ENCODE data around the gene CSTPP1. TPM values are rescaled to one million over a fixed set of nuclear protein-coding genes. Genes with fewer than 3 reads are reported as not detected.
"Not testable (repeated sequence)": the region's sequence is repeated elsewhere in the genome, so short reads cannot be mapped to it uniquely, and the experiment has no call there.

The CSTPP1 gene
- total and polyA plus RNA-seq, 2 donors (not counting 1 experiment from before 2014, with no cell fraction given): 11.5 to 29.0 TPM

DNA sequence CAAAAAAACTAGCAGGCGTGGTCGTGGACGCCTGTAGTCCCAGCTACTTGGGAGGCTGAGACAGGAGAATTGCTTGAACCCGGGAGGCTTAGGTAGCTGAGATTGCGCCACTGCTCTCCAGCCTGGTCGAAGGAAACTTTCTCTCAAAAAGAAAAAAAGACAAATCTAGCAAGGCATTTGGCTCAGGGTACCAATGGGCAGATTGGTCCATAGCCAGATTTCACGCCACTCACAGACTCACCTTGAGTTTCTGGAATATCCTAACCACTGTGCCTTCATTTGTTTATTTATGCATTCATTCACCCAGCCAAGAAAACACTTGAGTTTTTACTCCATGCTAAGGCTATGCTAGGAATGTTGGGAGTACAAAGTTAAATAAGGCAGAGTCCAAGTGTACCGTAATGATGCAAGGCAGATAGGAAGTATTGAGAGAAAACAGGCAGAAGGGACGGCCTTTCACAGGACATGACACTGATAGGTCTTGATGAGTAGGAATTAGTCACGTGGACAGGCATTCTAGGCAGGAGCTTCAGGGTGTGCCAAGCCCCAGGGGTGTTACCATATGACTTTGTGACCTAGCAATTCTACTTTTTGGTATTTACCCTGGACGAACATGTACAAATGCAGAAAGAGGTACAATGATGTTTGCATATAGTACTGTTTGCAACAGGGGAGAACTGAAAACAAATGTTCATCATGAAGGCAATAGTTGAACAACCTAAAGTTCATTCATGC lies 252.7 kb downstream of the CSTPP1 start:
- Histone ChIP-seq H3K4me2 (replicated peaks; ENCODE audit: low read depth, low read length, poor library complexity, severe bottlenecking) (no peak overlapping the region), H3K27me3 (replicated peaks in 1 of 4; ENCODE audit: control extremely low read depth in 1 of 4, control insufficient read depth in 3 of 4, insufficient read depth in 4 of 4, low read length in 3 of 4) (peaks cover 0 to 34% (median 13%) of the 10 kb centered on the region in 4 experiments), H3K9me3 (ENCODE audit: control extremely low read depth in 1 of 3, control insufficient read depth in 2 of 3, insufficient read depth in 1 of 3, low read length in 2 of 3) (peaks cover 0 to 13% (median 0%) of the 10 kb centered on the region in 3 donors), H3K27ac (ENCODE audit: low read length in 2 of 2) (no peak overlapping the region), H4K20me1 (ENCODE audit: control insufficient read depth, insufficient read depth, low read length, poor library complexity, severe bottlenecking) (no peaks in the 10 kb centered on the region), H2AFZ (ENCODE audit: insufficient read depth, low read depth, low read length, poor library complexity, severe bottlenecking) (no peak overlapping the region), H3K9ac (ENCODE audit: low read length) (no peak overlapping the region), H3K36me3 (replicated peaks in 1 of 2; ENCODE audit: control extremely low read depth in 1 of 2, control insufficient read depth in 1 of 2, extremely low read depth in 1 of 2, insufficient read depth in 2 of 2, low read length in 1 of 2) (no peaks in the 10 kb centered on the region), H3K4me1 (ENCODE audit: control insufficient read depth in 2 of 2, insufficient read depth in 2 of 2, low read length in 2 of 2) (peaks cover 19 to 24% of the 10 kb centered on the region in 2 donors), H3K4me3 (ENCODE audit: control extremely low read depth in 1 of 5, extremely low read depth in 1 of 5, insufficient read depth in 1 of 5, low read depth in 2 of 5, low read length in 4 of 5) (no peak overlapping the region), H3K79me2 (ENCODE audit: control insufficient read depth, insufficient read depth, low read length) (no peaks in the 10 kb centered on the region)
- Mint-ChIP-seq H3K4me1 (peaks cover 12% of the 10 kb centered on the region), H3K9me3 (ENCODE audit: insufficient read depth) (no peaks in the 10 kb centered on the region), H3K27ac (no peak overlapping the region), H3K4me3 (no peak overlapping the region), H3K27me3 (peaks cover 15% of the 10 kb centered on the region)
- ChIA-PET POLR2A (interaction anchor here (0.6 kb wide), 1 partner anchor 121 kb away, joined by 4 read pairs; no protein-coding TSS in a partner anchor), CTCF (interaction anchor here (0.8 to 2.1 kb wide), 2 partner anchors 10 to 70 kb away, joined by 4 to 5 read pairs; no protein-coding TSS in a partner anchor)
- no peak for TF ChIP-seq EZH2 (IDR thresholded peaks at IDR 0.05; ENCODE audit: borderline replicate concordance, insufficient read depth, low read depth, low read length, poor library complexity, severe bottlenecking)
- TF ChIP-seq, protein P1, sequence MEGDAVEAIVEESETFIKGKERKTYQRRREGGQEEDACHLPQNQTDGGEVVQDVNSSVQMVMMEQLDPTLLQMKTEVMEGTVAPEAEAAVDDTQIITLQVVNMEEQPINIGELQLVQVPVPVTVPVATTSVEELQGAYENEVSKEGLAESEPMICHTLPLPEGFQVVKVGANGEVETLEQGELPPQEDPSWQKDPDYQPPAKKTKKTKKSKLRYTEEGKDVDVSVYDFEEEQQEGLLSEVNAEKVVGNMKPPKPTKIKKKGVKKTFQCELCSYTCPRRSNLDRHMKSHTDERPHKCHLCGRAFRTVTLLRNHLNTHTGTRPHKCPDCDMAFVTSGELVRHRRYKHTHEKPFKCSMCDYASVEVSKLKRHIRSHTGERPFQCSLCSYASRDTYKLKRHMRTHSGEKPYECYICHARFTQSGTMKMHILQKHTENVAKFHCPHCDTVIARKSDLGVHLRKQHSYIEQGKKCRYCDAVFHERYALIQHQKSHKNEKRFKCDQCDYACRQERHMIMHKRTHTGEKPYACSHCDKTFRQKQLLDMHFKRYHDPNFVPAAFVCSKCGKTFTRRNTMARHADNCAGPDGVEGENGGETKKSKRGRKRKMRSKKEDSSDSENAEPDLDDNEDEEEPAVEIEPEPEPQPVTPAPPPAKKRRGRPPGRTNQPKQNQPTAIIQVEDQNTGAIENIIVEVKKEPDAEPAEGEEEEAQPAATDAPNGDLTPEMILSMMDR (IDR thresholded peaks at IDR 0.05): no peak
- 91% methylated on average over 9 of the region's 11 CpGs for WGBS (ENCODE audit: insufficient coverage)
- intact Hi-C loops (cut with micrococcal nuclease): no loop called here
- ATAC-seq (ENCODE audit: low read depth) (no peak), DNase-seq (no peak)

DNA sequence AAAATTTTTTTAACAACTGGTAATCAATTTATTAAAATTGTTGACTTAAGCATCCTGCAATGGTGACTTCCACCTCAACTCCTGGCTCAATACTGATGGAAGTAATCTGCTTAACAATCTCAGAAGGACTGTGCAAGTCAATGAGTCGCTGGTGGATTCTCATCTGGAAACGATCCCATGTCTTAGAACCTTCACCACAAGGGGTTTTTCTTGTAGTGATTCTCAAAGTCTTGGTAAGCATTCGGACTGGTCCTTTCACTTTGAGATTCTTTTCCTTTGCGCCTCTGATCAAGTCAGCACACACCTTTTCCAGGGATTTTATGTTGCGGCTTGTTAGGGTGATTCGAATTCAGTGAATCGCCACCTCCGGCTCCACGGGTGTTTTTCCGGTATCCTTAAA lies 254.6 kb downstream of the CSTPP1 start:
- peaks cover 0 to 18% (median 8%) of the 10 kb centered on the region in 4 experiments for H3K27me3 ChIP-seq (replicated peaks in 1 of 4; ENCODE audit: control extremely low read depth in 1 of 4, control insufficient read depth in 3 of 4, insufficient read depth in 4 of 4, low read length in 3 of 4)
- WGBS (ENCODE audit: insufficient coverage): 83% methylated on average over 10 of the region's 10 CpGs
- H3K79me2 ChIP-seq (ENCODE audit: control insufficient read depth, insufficient read depth, low read length); H3K36me3 ChIP-seq (replicated peaks in 1 of 2; ENCODE audit: control extremely low read depth in 1 of 2, control insufficient read depth in 1 of 2, extremely low read depth in 1 of 2, insufficient read depth in 2 of 2, low read length in 1 of 2); H3K27ac ChIP-seq (ENCODE audit: low read length in 2 of 2); ATAC-seq (ENCODE audit: low read depth); DNase-seq; H3K4me3 Mint-ChIP-seq; H3K27ac Mint-ChIP-seq; intact Hi-C loops (cut with micrococcal nuclease); H3K9me3 ChIP-seq (ENCODE audit: control extremely low read depth in 1 of 3, control insufficient read depth in 2 of 3, insufficient read depth in 1 of 3, low read length in 2 of 3); H3K4me3 ChIP-seq (ENCODE audit: control extremely low read depth in 1 of 5, extremely low read depth in 1 of 5, insufficient read depth in 1 of 5, low read depth in 2 of 5, low read length in 4 of 5); H3K9ac ChIP-seq (ENCODE audit: low read length); H3K9me3 Mint-ChIP-seq (ENCODE audit: insufficient read depth); H2AFZ ChIP-seq (ENCODE audit: insufficient read depth, low read depth, low read length, poor library complexity, severe bottlenecking); H3K4me1 Mint-ChIP-seq; POLR2A ChIA-PET; H4K20me1 ChIP-seq (ENCODE audit: control insufficient read depth, insufficient read depth, low read length, poor library complexity, severe bottlenecking); H3K4me2 ChIP-seq (replicated peaks; ENCODE audit: low read depth, low read length, poor library complexity, severe bottlenecking): not testable (repeated sequence)
- CTCF ChIA-PET: interaction anchor here (0.9 kb wide), 1 partner anchor 68 kb away, joined by 3 read pairs; no protein-coding TSS in a partner anchor
- H3K27me3 Mint-ChIP-seq: peaks cover 21% of the 10 kb centered on the region
- peaks cover 9 to 14% of the 10 kb centered on the region in 2 donors for H3K4me1 ChIP-seq (ENCODE audit: control insufficient read depth in 2 of 2, insufficient read depth in 2 of 2, low read length in 2 of 2)
